ENCODE measurements around the gene RBFOX1.

GRCh38 chr16:7628981-7629380, 296.3 kb downstream of the RBFOX1 start:
- TF ChIP-seq CTCF (conservative IDR thresholded peaks at IDR 0.05; ENCODE audit: low read depth, low read length) = no peak
- no peak for TF ChIP-seq EZH2phosphoT487 (IDR thresholded peaks at IDR 0.05; ENCODE audit: borderline replicate concordance, low read length)

Measured in PC-3 (cell line).